ENCODE measurements around the gene ALG14. TPM values are rescaled to one million over a fixed set of nuclear protein-coding genes. Genes with fewer than 3 reads are reported as not detected.

The ALG14 gene
- total RNA-seq, 1 experiment from 2014 or later: 2.2 TPM

GRCh38 chr1:95007687-95008086 lies 65.1 kb downstream of the ALG14 start:
- Histone ChIP-seq H4K20me1 (ENCODE audit: insufficient read depth, low read depth, low read length) (no peaks in the 10 kb centered on the region), H3K79me2 (ENCODE audit: low read length) (no peaks in the 10 kb centered on the region), H2AFZ (ENCODE audit: low read length) (no peak overlapping the region), H3K9me2 (replicated peaks; ENCODE audit: insufficient read depth, low read length) (no peaks in the 10 kb centered on the region), H3K4me2 (ENCODE audit: low read depth, low read length, poor library complexity, severe bottlenecking) (no peak overlapping the region), H3K27me3 (ENCODE audit: low read length) (no peaks in the 10 kb centered on the region), H3K4me3 (ENCODE audit: low read length) (no peak overlapping the region), H3K9me3 (ENCODE audit: low read length) (no peaks in the 10 kb centered on the region), H3K4me1 (ENCODE audit: low read length) (no peaks in the 10 kb centered on the region), H3K36me3 (ENCODE audit: insufficient read depth, low read length) (no peaks in the 10 kb centered on the region), H3K27ac (ENCODE audit: low read length) (no peak overlapping the region), H3K9ac (ENCODE audit: low read length) (no peak overlapping the region)
- DNase-seq: no peak

DNA sequence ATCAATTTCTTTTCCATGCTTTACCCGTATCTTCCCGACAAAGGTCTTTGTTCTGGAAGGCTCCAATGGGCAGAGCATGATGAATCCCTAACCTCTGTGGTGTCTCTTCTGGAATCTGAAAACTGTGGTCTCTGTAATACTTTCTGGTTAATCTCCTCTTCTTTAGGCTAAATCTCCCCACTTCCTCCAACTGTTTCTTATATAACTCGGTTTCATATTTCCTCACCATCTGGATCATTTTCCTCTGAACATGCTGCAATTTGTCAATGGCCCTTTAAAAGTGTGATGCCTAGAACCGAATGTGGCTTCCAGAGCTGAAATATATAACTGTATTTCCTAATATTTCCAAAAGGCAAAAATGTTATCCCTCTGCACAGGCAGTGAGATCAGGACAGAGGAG lies 66.1 kb downstream of the ALG14 start:
- H3K4me3 ChIP-seq (ENCODE audit: low read length): no peak overlapping the region
- no peak overlapping the region for H3K4me2 ChIP-seq (ENCODE audit: low read depth, low read length, poor library complexity, severe bottlenecking)
- H3K27me3 ChIP-seq (ENCODE audit: low read length): no peaks in the 10 kb centered on the region
- H3K79me2 ChIP-seq (ENCODE audit: low read length): no peaks in the 10 kb centered on the region
- DNase-seq: no peak
- no peaks in the 10 kb centered on the region for H3K36me3 ChIP-seq (ENCODE audit: insufficient read depth, low read length)
- no peaks in the 10 kb centered on the region for H3K4me1 ChIP-seq (ENCODE audit: low read length)
- H3K9me2 ChIP-seq (replicated peaks; ENCODE audit: insufficient read depth, low read length): no peaks in the 10 kb centered on the region
- H2AFZ ChIP-seq (ENCODE audit: low read length): no peak overlapping the region
- H3K9ac ChIP-seq (ENCODE audit: low read length): no peak overlapping the region
- H3K27ac ChIP-seq (ENCODE audit: low read length): no peak overlapping the region
- H4K20me1 ChIP-seq (ENCODE audit: insufficient read depth, low read depth, low read length): no peaks in the 10 kb centered on the region
- H3K9me3 ChIP-seq (ENCODE audit: low read length): no peaks in the 10 kb centered on the region

GRCh38 chr1:95005584-95005983 lies 67.2 kb downstream of the ALG14 start:
- Histone ChIP-seq H3K36me3 (ENCODE audit: insufficient read depth, low read length) (no peaks in the 10 kb centered on the region), H3K9me2 (replicated peaks; ENCODE audit: insufficient read depth, low read length) (no peaks in the 10 kb centered on the region), H3K27ac (ENCODE audit: low read length) (no peak overlapping the region), H4K20me1 (ENCODE audit: insufficient read depth, low read depth, low read length) (no peaks in the 10 kb centered on the region), H2AFZ (ENCODE audit: low read length) (no peak overlapping the region), H3K9me3 (ENCODE audit: low read length) (no peaks in the 10 kb centered on the region), H3K4me2 (ENCODE audit: low read depth, low read length, poor library complexity, severe bottlenecking) (no peak overlapping the region), H3K4me3 (ENCODE audit: low read length) (no peak overlapping the region), H3K9ac (ENCODE audit: low read length) (no peak overlapping the region), H3K79me2 (ENCODE audit: low read length) (no peaks in the 10 kb centered on the region), H3K27me3 (ENCODE audit: low read length) (no peaks in the 10 kb centered on the region), H3K4me1 (ENCODE audit: low read length) (no peaks in the 10 kb centered on the region)
- DNase-seq: no peak

DNA sequence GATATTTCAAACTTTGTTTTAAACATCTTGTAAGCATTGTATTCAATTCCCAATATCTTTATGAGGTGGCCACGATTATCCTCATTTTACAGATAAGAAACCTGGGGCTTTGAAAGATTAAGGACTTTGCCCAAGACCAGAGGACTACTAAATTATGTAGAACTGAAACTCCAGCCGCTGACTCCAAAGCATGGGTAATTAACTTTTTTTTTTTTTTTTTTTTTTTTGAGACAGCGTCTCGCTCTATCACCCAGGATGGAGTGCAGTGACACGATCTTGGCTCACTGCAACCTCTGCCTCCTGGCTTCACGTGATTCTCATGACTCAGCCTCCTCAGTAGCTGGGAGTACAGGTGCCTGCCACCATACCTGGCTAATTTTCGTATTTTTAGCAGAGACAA lies 68.7 kb downstream of the ALG14 start:
- no peak overlapping the region for H3K27ac ChIP-seq (ENCODE audit: low read length)
- H3K79me2 ChIP-seq (ENCODE audit: low read length): no peaks in the 10 kb centered on the region
- no peaks in the 10 kb centered on the region; the same call in 1 of the 2 replicates for H4K20me1 ChIP-seq (ENCODE audit: insufficient read depth, low read depth, low read length)
- no peak overlapping the region for H3K4me2 ChIP-seq (ENCODE audit: low read depth, low read length, poor library complexity, severe bottlenecking)
- H2AFZ ChIP-seq (ENCODE audit: low read length): no peak overlapping the region
- H3K9me2 ChIP-seq (replicated peaks; ENCODE audit: insufficient read depth, low read length): no peaks in the 10 kb centered on the region
- no peaks in the 10 kb centered on the region for H3K27me3 ChIP-seq (ENCODE audit: low read length)
- H3K36me3 ChIP-seq (ENCODE audit: insufficient read depth, low read length): no peaks in the 10 kb centered on the region
- no peaks in the 10 kb centered on the region for H3K9me3 ChIP-seq (ENCODE audit: low read length)
- H3K4me3 ChIP-seq (ENCODE audit: low read length): no peak overlapping the region
- no peak for DNase-seq
- no peak overlapping the region for H3K9ac ChIP-seq (ENCODE audit: low read length)
- no peaks in the 10 kb centered on the region for H3K4me1 ChIP-seq (ENCODE audit: low read length)

GRCh38 chr1:95003433-95003738 lies 69.4 kb downstream of the ALG14 start:
- Histone ChIP-seq H3K9ac (ENCODE audit: low read length) (no peak overlapping the region), H3K27me3 (ENCODE audit: low read length) (no peaks in the 10 kb centered on the region), H3K4me3 (ENCODE audit: low read length) (no peak overlapping the region), H3K4me2 (ENCODE audit: low read depth, low read length, poor library complexity, severe bottlenecking) (no peak overlapping the region), H3K9me2 (replicated peaks; ENCODE audit: insufficient read depth, low read length) (no peaks in the 10 kb centered on the region), H3K9me3 (ENCODE audit: low read length) (no peaks in the 10 kb centered on the region), H3K79me2 (ENCODE audit: low read length) (no peaks in the 10 kb centered on the region), H3K27ac (ENCODE audit: low read length) (no peak overlapping the region), H3K36me3 (ENCODE audit: insufficient read depth, low read length) (no peaks in the 10 kb centered on the region), H4K20me1 (ENCODE audit: insufficient read depth, low read depth, low read length) (no peaks in the 10 kb centered on the region; the same call in 1 of the 2 replicates), H2AFZ (ENCODE audit: low read length) (no peak overlapping the region), H3K4me1 (ENCODE audit: low read length) (no peaks in the 10 kb centered on the region)
- no peak for DNase-seq

DNA sequence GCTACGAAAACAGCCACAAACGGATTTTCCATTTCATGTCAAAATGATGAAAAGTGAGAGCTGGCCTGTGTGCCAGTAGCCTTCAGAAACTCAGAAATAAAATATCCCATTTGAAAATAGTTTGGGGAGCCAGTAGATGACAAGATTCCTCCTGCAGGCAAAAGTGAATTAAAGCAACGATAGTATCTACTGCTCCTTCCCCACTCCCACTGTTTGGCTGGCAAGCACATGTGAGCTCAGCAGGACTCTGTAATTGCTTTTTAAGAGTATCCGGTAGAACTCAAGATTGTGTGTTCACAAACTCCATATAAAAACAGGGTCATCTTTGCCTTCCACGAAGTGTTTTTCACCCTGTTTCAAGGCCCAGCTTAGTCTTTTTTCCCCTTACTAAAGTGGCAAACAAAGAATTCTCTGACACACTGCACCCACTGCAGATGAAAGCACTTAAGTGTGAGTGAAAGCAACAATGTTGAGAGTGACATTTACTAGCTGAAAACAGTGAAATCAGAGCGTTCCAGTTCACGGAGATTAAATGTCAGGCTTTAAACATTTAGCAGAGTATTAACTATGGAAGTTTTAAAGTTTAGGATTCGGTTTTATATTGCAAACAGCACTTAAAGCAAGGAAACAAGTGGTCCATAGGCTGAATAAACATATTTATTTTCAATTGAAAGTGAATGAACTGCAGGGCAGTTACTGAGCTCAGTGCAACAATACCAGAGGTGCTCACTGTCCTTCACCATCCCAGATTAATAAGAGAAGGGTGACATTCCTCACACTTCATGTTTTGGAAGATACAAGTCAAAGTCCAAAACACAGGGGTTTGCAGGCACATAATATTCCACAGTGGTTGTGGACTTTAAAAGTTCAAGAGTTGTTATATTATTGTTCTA lies 70.0 kb downstream of the ALG14 start:
- Histone ChIP-seq H3K79me2 (ENCODE audit: low read length) (no peaks in the 10 kb centered on the region), H3K4me2 (ENCODE audit: low read depth, low read length, poor library complexity, severe bottlenecking) (no peak overlapping the region), H2AFZ (ENCODE audit: low read length) (no peak overlapping the region), H3K27me3 (ENCODE audit: low read length) (no peaks in the 10 kb centered on the region), H3K9ac (ENCODE audit: low read length) (no peak overlapping the region), H3K4me3 (ENCODE audit: low read length) (no peak overlapping the region), H3K9me3 (ENCODE audit: low read length) (no peaks in the 10 kb centered on the region), H3K9me2 (replicated peaks; ENCODE audit: insufficient read depth, low read length) (no peaks in the 10 kb centered on the region), H4K20me1 (ENCODE audit: insufficient read depth, low read depth, low read length) (no peaks in the 10 kb centered on the region; the same call in 1 of the 2 replicates), H3K27ac (ENCODE audit: low read length) (no peak overlapping the region), H3K4me1 (ENCODE audit: low read length) (no peaks in the 10 kb centered on the region), H3K36me3 (ENCODE audit: insufficient read depth, low read length) (no peaks in the 10 kb centered on the region)
- DNase-seq: no peak

DNA sequence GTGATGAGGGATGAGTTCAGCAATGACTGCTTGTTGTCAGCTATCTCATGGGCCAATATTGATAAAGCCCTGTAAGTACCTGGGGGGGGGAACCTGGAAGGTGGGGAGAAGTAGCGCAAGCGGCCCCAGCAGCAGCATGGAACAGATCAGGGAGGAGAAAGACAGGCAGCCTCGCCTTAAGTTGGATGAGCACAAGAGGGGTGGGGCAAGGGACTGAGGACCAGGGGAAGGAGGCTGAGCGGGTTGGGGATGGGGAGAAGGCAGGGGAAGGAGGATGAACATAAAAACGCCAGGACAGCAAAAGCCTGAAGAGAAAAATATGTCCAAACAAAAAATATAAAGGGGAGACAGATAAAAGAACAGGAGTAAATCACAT lies 70.6 kb downstream of the ALG14 start:
- Histone ChIP-seq H3K4me3 (ENCODE audit: low read length) (no peak overlapping the region), H3K4me2 (ENCODE audit: low read depth, low read length, poor library complexity, severe bottlenecking) (no peak overlapping the region), H3K27me3 (ENCODE audit: low read length) (no peaks in the 10 kb centered on the region), H3K9ac (ENCODE audit: low read length) (no peak overlapping the region), H3K9me3 (ENCODE audit: low read length) (no peaks in the 10 kb centered on the region), H3K36me3 (ENCODE audit: insufficient read depth, low read length) (no peaks in the 10 kb centered on the region), H2AFZ (ENCODE audit: low read length) (no peak overlapping the region), H4K20me1 (ENCODE audit: insufficient read depth, low read depth, low read length) (no peaks in the 10 kb centered on the region; the same call in 1 of the 2 replicates), H3K9me2 (replicated peaks; ENCODE audit: insufficient read depth, low read length) (no peaks in the 10 kb centered on the region), H3K79me2 (ENCODE audit: low read length) (no peaks in the 10 kb centered on the region), H3K4me1 (ENCODE audit: low read length) (no peaks in the 10 kb centered on the region), H3K27ac (ENCODE audit: low read length) (no peak overlapping the region)
- DNase-seq: no peak

DNA sequence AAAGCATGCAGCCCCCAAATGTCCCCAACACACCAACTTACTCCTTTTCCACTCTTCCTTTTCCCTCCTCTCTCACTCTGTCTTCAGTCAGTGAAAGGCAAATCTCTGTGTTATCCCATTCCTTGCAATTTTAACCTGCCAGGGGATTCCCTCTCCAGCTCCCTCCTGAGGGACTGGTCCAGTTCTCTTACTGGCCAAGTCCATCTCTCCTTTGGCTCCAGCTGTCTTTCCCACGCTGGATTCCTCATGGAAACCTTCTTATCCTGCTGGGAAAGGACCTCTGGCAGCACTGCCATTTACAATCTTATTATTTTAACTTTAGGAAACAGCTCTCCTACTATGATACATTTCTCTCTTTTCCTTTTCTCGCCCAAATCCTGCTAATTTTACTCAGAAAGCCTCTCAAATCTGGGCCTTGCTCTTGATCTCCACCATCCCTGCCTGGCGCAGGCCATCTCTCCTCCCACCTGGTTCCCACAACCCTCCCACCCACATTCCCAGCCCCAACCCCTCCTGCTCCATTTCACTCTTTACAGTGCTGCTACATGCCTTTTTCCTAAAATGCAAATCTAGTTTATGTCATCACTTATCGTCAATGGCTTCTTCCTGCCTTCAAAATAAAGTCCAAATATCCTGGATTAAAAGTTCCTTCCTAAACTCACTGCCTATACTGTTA lies 73.2 kb downstream of the ALG14 start:
- no peaks in the 10 kb centered on the region for H3K79me2 ChIP-seq (ENCODE audit: low read length)
- H3K27me3 ChIP-seq (ENCODE audit: low read length): no peaks in the 10 kb centered on the region
- H3K4me1 ChIP-seq (ENCODE audit: low read length): no peaks in the 10 kb centered on the region
- no peaks in the 10 kb centered on the region for H3K36me3 ChIP-seq (ENCODE audit: insufficient read depth, low read length)
- no peak for DNase-seq
- H3K4me2 ChIP-seq (ENCODE audit: low read depth, low read length, poor library complexity, severe bottlenecking): no peak overlapping the region
- H3K9me2 ChIP-seq (replicated peaks; ENCODE audit: insufficient read depth, low read length): no peaks in the 10 kb centered on the region
- no peak overlapping the region for H3K4me3 ChIP-seq (ENCODE audit: low read length)
- H2AFZ ChIP-seq (ENCODE audit: low read length): no peak overlapping the region
- no peak overlapping the region for H3K9ac ChIP-seq (ENCODE audit: low read length)
- H3K27ac ChIP-seq (ENCODE audit: low read length): no peak overlapping the region
- H3K9me3 ChIP-seq (ENCODE audit: low read length): no peaks in the 10 kb centered on the region
- H4K20me1 ChIP-seq (ENCODE audit: insufficient read depth, low read depth, low read length): no peaks in the 10 kb centered on the region; the same call in 1 of the 2 replicates
